NCI-H2081 (cell line): ENCODE results near the gene JPH4.
"Not testable (repeated sequence)": the region's sequence is repeated elsewhere in the genome, so short reads cannot be mapped to it uniquely, and the experiment has no call there.

Source experiments
- DNase-seq, 2 experiments: peaks; one replicate each; lab custom pipeline; 2025; lab: John Stamatoyannopoulos, UW

Gene JPH4

GRCh38 chr14:23609001-23609400 is 30.4 kb upstream of the JPH4 start:
- no peak for DNase-seq

GRCh38 chr14:23608454-23608853 is 29.9 kb upstream of the JPH4 start:
- no peak for DNase-seq

GRCh38 chr14:23605931-23606585 is 27.5 kb upstream of the JPH4 start:
- DNase-seq, result no peak

- DNase-seq, result no peak
These were observed 26.1 kb upstream of the JPH4 start for GRCh38 chr14:23604675-23605170.

- DNase-seq, result no peak
These were observed 25.6 kb upstream of the JPH4 start for GRCh38 chr14:23604148-23604547.

GRCh38 chr14:23603103-23603502 is 24.5 kb upstream of the JPH4 start:
- no peak for DNase-seq

GRCh38 chr14:23602181-23603095 is 23.8 kb upstream of the JPH4 start:
- no peak for DNase-seq

- DNase-seq, result no peak
These were observed 23.2 kb upstream of the JPH4 start for GRCh38 chr14:23601845-23602180.

GRCh38 chr14:23601424-23601823 is 22.8 kb upstream of the JPH4 start:
- DNase-seq, result no peak

GRCh38 chr14:23600806-23601205 is 22.2 kb upstream of the JPH4 start:
- no peak for DNase-seq

- no peak for DNase-seq
These were observed 21.7 kb upstream of the JPH4 start for GRCh38 chr14:23600322-23600707.

- not testable (repeated sequence) for DNase-seq
These were observed 15.6 kb upstream of the JPH4 start for GRCh38 chr14:23594191-23594590.

- no peak for DNase-seq
These were observed 11.6 kb upstream of the JPH4 start for GRCh38 chr14:23590198-23590597.

- no peak for DNase-seq
These were observed 11.0 kb upstream of the JPH4 start for GRCh38 chr14:23589606-23590005.

- peak; percentile 81 to 86 for DNase-seq
These were observed 10.5 kb upstream of the JPH4 start for GRCh38 chr14:23588884-23589598.

GRCh38 chr14:23584527-23585203 is 6.1 kb upstream of the JPH4 start:
- DNase-seq, result not testable (repeated sequence)

GRCh38 chr14:23583761-23584526 is 5.4 kb upstream of the JPH4 start:
- DNase-seq, result not testable (repeated sequence)

- DNase-seq, result no peak
These were observed 4.5 kb upstream of the JPH4 start for GRCh38 chr14:23582906-23583760.

- DNase-seq, result no peak
These were observed 2.3 kb upstream of the JPH4 start for GRCh38 chr14:23580948-23581281.

GRCh38 chr14:23580152-23580926 is 1.7 kb upstream of the JPH4 start:
- no peak for DNase-seq
